GM18951 (cell line): Measurements from ENCODE around the gene ILDR1.

Experiments used
- POLR2A ChIP-seq: IDR thresholded peaks from 4 replicates; pipeline ENCODE4 v1.6.1; 2011; ENCODE audit warnings: mild to moderate bottlenecking; ENCODE audit not compliant: insufficient read length, insufficient read depth; ENCODE audit errors: extremely low read depth
- in situ Hi-C: fragments of 300-500 bp; cut with MboI; formaldehyde crosslinking; loops from one replicate; pipeline ENCODE4 v1.12.0; 2022; ENCODE audit warnings: low sequenced_read_pairs, mixed read lengths, inconsistent platforms; ENCODE audit not compliant: unreplicated experiment

ILDR1 gene

DNA sequence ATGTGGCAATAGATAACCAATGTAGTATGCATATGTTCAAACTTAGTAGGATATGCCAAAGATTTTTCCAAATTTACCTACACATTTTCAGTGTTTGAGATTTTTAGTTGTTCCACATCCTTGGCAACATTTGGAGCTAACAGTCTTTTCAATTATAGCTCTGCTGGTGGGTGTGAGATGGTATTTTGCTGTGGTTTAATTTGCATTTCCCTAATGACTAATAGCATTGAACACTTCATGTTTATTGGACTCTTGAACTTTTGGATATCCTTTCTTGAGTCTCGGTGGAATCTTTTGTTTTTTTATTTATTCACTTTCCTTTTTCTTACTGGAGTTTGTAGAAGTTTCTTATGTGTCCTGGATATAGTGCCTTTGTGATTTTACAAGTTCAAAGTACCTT is 11.0 kb upstream of the ILDR1 start:
- in situ Hi-C loops: no loop called here
- no peak for TF ChIP-seq POLR2A

DNA sequence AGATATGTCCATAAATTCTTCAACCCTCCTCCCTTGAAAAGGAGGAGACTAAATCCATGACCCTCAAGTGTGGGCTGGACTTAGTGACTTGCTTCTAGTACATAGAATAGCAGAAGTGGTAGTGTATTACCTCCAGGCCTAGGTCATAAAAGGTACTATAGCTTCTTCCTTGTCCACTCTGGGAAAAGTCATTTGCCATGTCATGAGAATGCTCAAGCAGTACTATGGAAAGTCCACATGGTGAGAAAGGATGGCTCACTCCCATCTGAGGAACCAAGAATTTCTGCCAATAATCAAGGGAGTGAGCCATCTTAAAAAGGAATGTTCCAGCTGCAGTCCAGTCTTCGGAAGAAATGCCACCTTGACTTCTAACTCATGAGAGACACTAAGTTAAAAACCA is 10.5 kb upstream of the ILDR1 start:
- in situ Hi-C loops: no loop called here

DNA sequence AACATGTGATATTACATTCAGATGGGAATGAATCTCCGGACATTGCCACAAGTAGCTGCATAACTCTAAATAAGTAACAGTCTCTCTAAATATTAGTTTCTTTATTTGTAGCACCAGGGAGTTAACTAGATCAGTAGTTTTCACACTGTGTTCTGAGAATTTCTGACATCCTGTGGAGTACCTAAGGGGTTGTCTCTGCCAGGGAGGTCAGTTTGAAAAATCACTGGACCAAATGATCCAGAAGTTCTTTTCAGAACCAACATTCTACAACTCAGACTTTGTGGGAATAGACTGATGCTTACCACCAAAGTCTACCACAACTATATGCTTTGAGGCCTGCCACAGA is 9.0 kb upstream of the ILDR1 start:
- no peak for TF ChIP-seq POLR2A
- in situ Hi-C loops: no loop called here

More for the DNA sequence above, 10.5 kb upstream of the ILDR1 start:
- TF ChIP-seq POLR2A: no peak

DNA sequence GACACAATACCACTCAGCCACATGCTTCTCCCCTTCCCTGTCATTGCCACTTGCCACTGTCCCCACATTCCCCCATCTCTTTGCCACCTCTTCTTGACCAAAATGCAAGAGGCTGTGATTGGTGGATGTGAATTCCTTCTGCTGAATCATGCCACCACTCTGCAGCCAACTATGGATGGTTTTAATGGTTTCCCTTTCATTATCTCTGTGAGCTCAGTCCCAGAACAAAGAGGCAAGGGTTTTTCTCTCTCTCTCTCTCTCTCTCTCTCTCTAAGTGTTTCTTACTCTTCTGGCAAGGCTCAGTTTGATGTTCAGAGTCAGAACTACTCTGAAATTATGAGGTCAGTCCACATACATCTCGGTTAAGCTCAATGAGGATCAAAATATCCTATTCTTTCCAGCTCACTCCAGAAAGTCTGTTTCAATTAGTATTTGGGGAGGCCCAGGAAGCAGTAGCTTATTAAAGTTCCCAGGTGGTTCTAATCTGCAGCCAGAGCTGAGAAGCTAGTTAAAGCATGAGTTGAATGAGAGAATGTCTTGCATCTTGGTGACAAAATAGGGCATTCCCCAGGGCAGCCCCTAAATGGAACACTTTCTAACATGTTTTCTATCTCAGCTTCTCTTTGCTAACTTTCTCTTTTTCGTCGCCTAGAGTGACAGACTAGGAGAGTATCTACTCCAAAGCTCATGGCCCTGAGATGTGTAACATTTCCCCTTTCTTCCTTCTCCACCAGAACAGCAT is 8.5 kb upstream of the ILDR1 start:
- peak; percentile 32 for TF ChIP-seq POLR2A
- in situ Hi-C loops: no loop called here

DNA sequence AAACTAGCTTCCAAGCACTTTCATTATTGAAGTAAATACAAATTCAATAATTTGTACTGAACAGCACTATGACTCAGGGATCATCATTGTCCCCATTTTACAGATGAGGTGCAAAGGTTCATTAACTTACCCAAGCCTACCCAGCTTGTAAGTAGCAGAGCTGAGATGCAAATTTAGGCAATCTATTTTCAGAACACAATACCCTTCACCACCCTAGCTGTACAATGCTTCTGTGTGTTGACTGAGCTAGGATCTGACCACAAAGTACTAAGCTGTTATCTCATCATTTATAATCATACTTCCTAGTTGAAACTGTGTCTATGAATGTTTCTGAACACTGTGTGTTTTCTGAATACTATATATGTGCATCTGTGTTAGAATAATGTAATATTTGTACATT is 3.2 kb upstream of the ILDR1 start:
- in situ Hi-C loops: no loop called here
- no peak for TF ChIP-seq POLR2A

DNA sequence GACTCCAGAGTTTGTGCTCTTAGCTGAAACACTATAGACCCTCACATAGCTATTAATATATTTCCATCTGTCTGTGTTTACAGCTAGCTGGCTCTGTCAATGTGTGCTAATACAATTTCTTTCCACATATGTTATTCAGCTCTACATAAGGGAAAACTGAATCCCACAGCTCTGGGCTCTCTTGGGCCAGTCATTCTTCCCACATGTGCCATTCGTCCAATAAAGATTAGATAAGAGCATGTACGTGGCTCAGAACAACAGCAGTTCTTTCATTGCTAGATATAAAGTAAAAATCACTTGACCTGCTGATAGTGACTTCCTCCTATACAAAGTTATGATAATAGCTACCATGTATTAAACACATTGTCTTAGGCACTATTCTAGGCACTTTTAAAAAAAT is 2.8 kb upstream of the ILDR1 start:
- in situ Hi-C loops: no loop called here
- TF ChIP-seq POLR2A: no peak

DNA sequence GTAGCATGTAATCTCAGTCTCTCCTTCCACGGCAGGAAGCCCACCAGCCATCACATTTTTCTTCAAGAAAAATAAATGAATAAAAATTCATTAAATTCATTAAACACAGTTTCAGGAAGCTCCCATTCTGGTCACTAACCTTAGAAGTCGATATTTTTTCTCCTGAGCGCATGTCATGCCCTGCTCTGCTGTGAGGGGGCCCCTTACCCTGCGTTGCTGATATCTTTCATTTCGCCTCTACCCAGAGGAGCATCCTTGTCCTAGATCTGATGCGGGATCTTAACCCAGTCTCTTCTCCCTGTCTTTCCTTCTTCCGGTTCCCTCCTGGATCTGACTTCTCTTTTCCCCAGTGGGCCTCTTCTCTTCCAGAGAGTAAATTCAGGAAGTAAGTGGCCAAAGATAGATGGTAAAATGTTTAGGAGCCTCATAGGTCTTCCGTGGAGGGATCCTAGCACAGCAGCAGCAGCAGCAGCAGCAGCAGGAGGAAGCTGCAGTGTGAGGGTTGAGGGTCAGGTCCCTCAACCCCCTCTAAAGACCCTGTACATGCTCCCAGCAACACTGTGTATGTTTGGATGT is 1.4 kb upstream of the ILDR1 start:
- in situ Hi-C loops: no loop called here
- TF ChIP-seq POLR2A: no peak

DNA sequence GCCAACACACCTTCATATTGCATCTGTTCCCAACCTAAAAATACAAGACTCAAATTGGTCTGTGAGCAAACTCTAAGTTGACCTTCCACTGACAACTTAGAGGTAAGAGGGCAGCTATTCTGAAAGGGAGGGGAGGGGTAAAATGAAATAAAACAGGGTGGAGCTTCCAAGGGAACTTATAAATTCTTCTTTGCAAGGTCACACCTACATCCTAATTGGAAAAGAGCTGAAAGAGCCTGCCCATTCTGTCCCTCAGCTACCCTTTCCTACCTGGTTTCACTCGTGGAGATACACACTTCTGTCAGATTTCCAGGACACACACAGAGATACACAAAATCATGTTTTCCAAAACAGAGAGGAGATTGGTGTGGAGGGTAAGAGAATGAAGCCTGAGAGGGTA is 1.0 kb downstream of the ILDR1 start:
- no peak for TF ChIP-seq POLR2A
- in situ Hi-C loops: no loop called here

DNA sequence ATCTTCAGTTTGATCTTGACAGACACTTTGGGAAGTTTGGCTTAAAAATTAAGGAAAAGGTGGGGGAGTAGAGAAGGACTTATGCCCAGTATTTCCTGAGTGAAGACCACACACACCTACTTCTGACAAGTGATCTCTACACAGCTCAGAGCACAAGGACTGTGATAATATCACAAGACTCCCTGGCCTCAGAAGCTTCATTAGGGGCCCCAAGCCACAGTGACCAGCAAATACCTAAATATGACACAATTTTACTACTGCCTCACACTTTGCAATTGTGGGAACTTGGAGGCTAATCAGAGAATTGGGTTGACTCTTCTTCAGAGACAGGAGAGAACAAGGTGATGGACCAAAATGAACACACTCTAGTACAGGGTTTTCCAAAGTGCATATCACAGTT is 2.6 kb downstream of the ILDR1 start:
- no peak for TF ChIP-seq POLR2A

DNA sequence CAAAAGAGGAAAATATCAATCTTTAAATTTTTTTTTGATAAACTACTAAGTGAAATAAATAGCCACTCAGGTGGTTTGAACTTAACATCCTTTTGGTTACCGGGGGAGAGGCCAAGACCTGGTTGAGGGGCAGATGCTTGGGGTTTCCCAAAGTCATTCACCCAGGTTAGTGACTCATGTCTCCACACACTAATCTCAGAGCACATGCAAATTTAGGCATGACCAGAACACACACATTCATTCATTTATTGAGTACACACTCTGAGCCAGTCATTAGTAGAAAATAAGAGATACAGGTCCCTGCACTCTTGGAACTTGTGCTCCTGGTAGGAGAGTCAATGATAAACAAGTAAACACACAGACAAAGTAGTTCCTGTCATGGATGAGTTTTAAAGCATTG is 7.3 kb downstream of the ILDR1 start:
- no peak for TF ChIP-seq POLR2A
- in situ Hi-C loops: no loop called here

More for the DNA sequence above, 2.6 kb downstream of the ILDR1 start:
- in situ Hi-C loops: no loop called here

DNA sequence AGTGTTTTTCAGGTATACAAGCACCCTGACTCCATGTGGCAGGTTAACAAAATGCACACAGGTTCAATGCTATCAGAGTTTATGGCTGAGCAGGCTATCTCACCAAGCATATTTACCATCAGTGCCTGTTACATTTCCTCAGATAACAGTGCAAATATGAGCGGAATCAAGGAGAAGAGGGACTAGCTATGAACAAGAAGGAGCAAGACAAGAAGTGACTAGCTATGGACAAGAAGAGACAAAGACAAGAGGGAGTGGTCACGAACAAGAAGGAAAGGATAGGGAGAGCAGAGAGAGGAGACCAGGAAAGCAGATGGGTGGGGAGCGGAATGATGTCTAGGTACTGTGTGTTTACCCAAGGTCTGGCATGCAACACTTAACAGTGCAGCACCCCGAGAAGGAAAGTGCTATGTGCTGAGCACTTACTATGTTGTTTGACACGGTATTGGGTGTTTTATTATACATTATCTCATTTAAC is 8.6 kb downstream of the ILDR1 start:
- in situ Hi-C loops: no loop called here
- TF ChIP-seq POLR2A: no peak

DNA sequence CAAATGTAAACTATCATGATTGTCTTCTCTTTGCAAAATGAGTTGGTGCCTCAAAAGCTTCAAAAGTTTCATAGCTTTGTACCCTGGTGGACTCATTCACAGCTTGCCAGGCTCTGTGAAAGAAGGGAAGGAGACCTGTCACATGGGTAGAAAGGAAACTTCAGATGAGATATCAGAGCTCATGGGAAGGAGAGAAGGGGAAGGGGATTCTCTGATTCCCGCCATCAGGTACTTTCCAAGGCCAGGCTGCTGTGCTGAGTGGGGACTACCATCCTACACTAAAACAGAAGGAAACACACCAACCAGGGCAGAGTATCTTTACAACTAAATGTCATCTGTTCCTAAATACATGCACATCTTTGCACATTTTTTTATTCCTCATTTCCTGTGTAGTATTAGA is 9.2 kb downstream of the ILDR1 start:
- no peak for TF ChIP-seq POLR2A
- in situ Hi-C loops: no loop called here

DNA sequence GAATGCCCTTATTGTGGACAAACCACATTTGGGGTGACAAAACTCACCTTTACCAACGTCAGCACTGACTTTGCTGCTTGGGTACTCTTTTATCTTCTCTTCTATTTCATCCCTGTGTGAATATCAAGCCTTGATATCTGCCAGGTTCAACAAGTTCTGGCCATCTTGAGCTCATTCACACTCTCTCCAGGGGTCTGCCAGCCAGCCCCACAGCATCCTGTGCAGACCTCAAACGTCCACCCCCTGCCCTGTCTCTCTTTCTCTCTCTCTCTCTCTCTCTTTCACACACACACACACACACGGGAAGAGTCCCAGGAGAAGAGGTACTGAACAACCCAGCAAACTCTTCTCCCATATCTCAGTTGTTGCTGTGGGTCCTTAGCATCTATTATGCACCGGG is 10.7 kb downstream of the ILDR1 start:
- no peak for TF ChIP-seq POLR2A
- in situ Hi-C loops: no loop called here

DNA sequence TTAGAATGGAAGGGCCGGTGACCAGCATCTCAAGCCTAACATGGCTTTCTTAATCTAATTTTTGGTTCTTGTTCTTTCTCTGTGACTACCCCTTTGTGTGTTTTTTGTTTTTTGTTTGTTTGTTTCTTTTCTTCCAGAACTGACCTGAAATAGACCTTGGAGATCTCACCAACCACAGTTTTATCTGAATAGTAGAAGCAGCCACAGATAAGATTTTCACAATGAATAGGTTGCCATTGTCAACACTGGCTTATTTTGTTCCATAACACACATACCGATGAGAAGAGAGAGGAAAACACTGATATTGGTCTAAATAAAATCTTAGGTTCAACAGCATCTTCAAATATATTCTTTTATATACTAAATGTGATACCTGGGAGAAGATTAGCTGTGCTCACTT is 11.5 kb downstream of the ILDR1 start:
- no peak for TF ChIP-seq POLR2A

More for the DNA sequence above, 11.5 kb downstream of the ILDR1 start:
- in situ Hi-C loops: no loop called here
